WTC11 (cell line): ENCODE results near the gene DOK4. TPM values are rescaled to one million over a fixed set of nuclear protein-coding genes. Genes with fewer than 3 reads are reported as not detected.

ENCODE experiments used
- ATAC-seq: fragments of 200-7000 bp; cut with Tn5 transposase; 2 replicates; pipeline ENCODE4 v1.10.0; 2021; ENCODE audit warnings: mild to moderate bottlenecking, moderate library complexity
- CTCF ChIA-PET: fragments of 300-600 bp; sonication (Branson Sonifier 250); formaldehyde crosslinking; loops from one replicate; lab custom pipeline; 2021; ENCODE audit warnings: antibody characterized with exemption; lab: Charles Lee
- POLR2A ChIA-PET: fragments of 350-600 bp; sonication (Branson Sonifier 250); formaldehyde crosslinking; loops from one replicate; lab custom pipeline; 2021; ENCODE audit warnings: antibody characterized with exemption; lab: Charles Lee
- DNase-seq: peaks from one replicate; pipeline ENCODE4 v3.0.0; 2021; ENCODE audit warnings: low spot score
- H3K27ac Mint-ChIP-seq: 2 replicates; pipeline ENCODE4 v1.8.0; 2021; ENCODE audit warnings: mixed read lengths
- H3K27me3 Mint-ChIP-seq: 2 replicates; pipeline ENCODE4 v1.8.0; 2021; ENCODE audit warnings: low read depth, mild to moderate bottlenecking, moderate library complexity, mixed read lengths
- H3K36me3 Mint-ChIP-seq: 2 replicates; pipeline ENCODE4 v1.8.0; 2021; ENCODE audit warnings: mixed read lengths
- H3K4me1 Mint-ChIP-seq: 2 replicates; pipeline ENCODE4 v1.8.0; 2022; ENCODE audit warnings: mixed read lengths
- H3K4me3 Mint-ChIP-seq: 2 replicates; pipeline ENCODE4 v1.8.0; 2021; ENCODE audit warnings: mild to moderate bottlenecking, moderate library complexity, mixed read lengths
- H3K9me3 Mint-ChIP-seq: 2 replicates; pipeline ENCODE4 v1.8.0; 2021; ENCODE audit warnings: mixed read lengths
- ATF1 ChIP-seq: sonication (generic); formaldehyde crosslinking; IDR thresholded peaks from 2 replicates; pipeline ENCODE4 v1.8.1; 2023; ENCODE audit warnings: mild to moderate bottlenecking, moderate library complexity, missing genetic modification reagents
- CDX4 ChIP-seq: fragments of 250-450 bp; sonication (Bioruptor Pico); IDR thresholded peaks from 2 replicates; pipeline ENCODE4 v1.9.0; 2021; ENCODE audit warnings: moderate library complexity, mild to moderate bottlenecking, inconsistent platforms, borderline replicate concordance
- CREM ChIP-seq: sonication (generic); formaldehyde crosslinking; IDR thresholded peaks from 2 replicates; pipeline ENCODE4 v1.8.1; 2022; ENCODE audit warnings: mild to moderate bottlenecking, missing genetic modification reagents, moderate library complexity
- ESRRA ChIP-seq: sonication (generic); formaldehyde crosslinking; IDR thresholded peaks from 2 replicates; pipeline ENCODE4 v1.8.1; 2022; ENCODE audit warnings: mild to moderate bottlenecking, missing genetic modification reagents, borderline replicate concordance
- GABPB1 ChIP-seq: sonication (generic); formaldehyde crosslinking; IDR thresholded peaks from 2 replicates; pipeline ENCODE4 v1.8.1; 2023; ENCODE audit warnings: mild to moderate bottlenecking, missing genetic modification reagents
- JAZF1 ChIP-seq: fragments of 250-450 bp; sonication (Bioruptor Pico); IDR thresholded peaks from 2 replicates; pipeline ENCODE4 v1.9.0; 2021; ENCODE audit warnings: moderate library complexity, mild to moderate bottlenecking, inconsistent platforms
- MXD4 ChIP-seq: fragments of 250-450 bp; sonication (Bioruptor Pico); IDR thresholded peaks from 2 replicates; pipeline ENCODE4 v1.8.0; 2021; ENCODE audit warnings: mild to moderate bottlenecking, moderate library complexity, borderline replicate concordance
- NFE2L1 ChIP-seq: sonication (generic); formaldehyde crosslinking; IDR thresholded peaks from 2 replicates; pipeline ENCODE4 v1.8.1; 2023; ENCODE audit warnings: missing genetic modification reagents
- ZNF317 ChIP-seq: sonication (generic); formaldehyde crosslinking; IDR thresholded peaks from 2 replicates; pipeline ENCODE4 v1.8.1; 2023; ENCODE audit warnings: low read depth, mild to moderate bottlenecking, moderate library complexity, missing genetic modification reagents, borderline replicate concordance
- ZNF396 ChIP-seq: fragments of 250-450 bp; sonication (Bioruptor Pico); IDR thresholded peaks from 2 replicates; pipeline ENCODE4 v1.8.0; 2021; ENCODE audit warnings: mild to moderate bottlenecking, moderate library complexity, borderline replicate concordance
- total RNA-seq: library from RNA; stranded (reverse); gene quantifications from 3 replicates; pipeline ENCODE4 v1.2.3, GENCODE V29; 2021
- TF ChIP-seq, protein P1 (sequence below): fragments of 250-450 bp; sonication (Bioruptor Pico); IDR thresholded peaks from 2 replicates; pipeline ENCODE4 v1.8.0; 2021; ENCODE audit warnings: mild to moderate bottlenecking
- TF ChIP-seq, protein P2 (sequence below): sonication (generic); formaldehyde crosslinking; IDR thresholded peaks from 2 replicates; pipeline ENCODE4 v1.8.1; 2022; ENCODE audit warnings: missing genetic modification reagents, borderline replicate concordance
- TF ChIP-seq, protein P3 (sequence below): sonication (generic); formaldehyde crosslinking; IDR thresholded peaks from 2 replicates; pipeline ENCODE4 v1.8.0; 2022; ENCODE audit warnings: mild to moderate bottlenecking, missing genetic modification reagents
- TF ChIP-seq, protein P4 (sequence below): sonication (generic); formaldehyde crosslinking; IDR thresholded peaks from 2 replicates; pipeline ENCODE4 v1.8.1; 2022; ENCODE audit warnings: low read depth, missing genetic modification reagents, borderline replicate concordance
- TF ChIP-seq, protein P5 (sequence below): sonication (generic); formaldehyde crosslinking; IDR thresholded peaks from 2 replicates; pipeline ENCODE4 v1.8.0; 2022; ENCODE audit warnings: missing genetic modification reagents
- TF ChIP-seq, protein P6 (sequence below): sonication (generic); formaldehyde crosslinking; IDR thresholded peaks from 2 replicates; pipeline ENCODE4 v1.8.0; 2022; ENCODE audit warnings: mild to moderate bottlenecking, missing genetic modification reagents
- TF ChIP-seq, protein P7 (sequence below): sonication (generic); formaldehyde crosslinking; IDR thresholded peaks from 2 replicates; pipeline ENCODE4 v1.8.1; 2023; ENCODE audit warnings: mild to moderate bottlenecking, moderate library complexity, missing genetic modification reagents

DOK4 gene
- total RNA-seq, 1 experiment from 2014 or later, result 25.0 TPM

DNA sequence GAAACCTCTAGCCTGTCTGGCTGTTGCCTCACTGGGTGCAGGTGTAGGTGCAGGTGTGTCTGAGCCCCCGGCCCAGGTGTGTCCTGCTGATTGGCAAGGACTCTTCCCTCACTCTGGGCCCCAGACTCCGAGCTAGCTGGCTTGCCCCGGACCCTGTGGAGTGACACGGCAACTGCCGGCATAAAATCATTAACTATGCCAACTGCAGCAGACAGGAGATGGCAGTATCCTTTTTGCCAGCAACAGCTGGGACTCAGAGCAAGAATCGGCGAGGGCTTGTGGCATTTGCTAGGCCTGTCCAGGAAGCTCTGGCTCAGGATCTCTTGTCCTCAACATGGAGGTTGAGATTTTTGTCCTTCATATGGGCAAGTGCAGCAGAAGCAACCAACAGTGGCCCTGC, 59.9 kb downstream of the DOK4 start:
- Mint-ChIP-seq H3K4me3 (no peak overlapping the region), H3K4me1 (peaks cover 7% of the 10 kb centered on the region), H3K9me3 (no peaks in the 10 kb centered on the region), H3K27me3 (no peaks in the 10 kb centered on the region), H3K27ac (no peak overlapping the region), H3K36me3 (peaks cover 39% of the 10 kb centered on the region)
- ChIA-PET POLR2A (interaction anchor here (0.7 kb wide), 1 partner anchor 136 kb away, joined by 3 read pairs; no protein-coding TSS in a partner anchor), CTCF (interaction anchor here (0.6 to 1.2 kb wide), 2 partner anchors 9 to 10 kb away, joined by 3 read pairs; no protein-coding TSS in a partner anchor)
- DNase-seq, result no peak
- no peak for ATAC-seq
- TF ChIP-seq CDX4 (CRISPR knock-in tag), result no peak
- TF ChIP-seq, protein P1, sequence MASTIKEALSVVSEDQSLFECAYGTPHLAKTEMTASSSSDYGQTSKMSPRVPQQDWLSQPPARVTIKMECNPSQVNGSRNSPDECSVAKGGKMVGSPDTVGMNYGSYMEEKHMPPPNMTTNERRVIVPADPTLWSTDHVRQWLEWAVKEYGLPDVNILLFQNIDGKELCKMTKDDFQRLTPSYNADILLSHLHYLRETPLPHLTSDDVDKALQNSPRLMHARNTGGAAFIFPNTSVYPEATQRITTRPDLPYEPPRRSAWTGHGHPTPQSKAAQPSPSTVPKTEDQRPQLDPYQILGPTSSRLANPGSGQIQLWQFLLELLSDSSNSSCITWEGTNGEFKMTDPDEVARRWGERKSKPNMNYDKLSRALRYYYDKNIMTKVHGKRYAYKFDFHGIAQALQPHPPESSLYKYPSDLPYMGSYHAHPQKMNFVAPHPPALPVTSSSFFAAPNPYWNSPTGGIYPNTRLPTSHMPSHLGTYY, result no peak
- TF ChIP-seq ATF1, result no peak
- no peak for TF ChIP-seq JAZF1 (CRISPR knock-in tag)
- TF ChIP-seq, protein P2, sequence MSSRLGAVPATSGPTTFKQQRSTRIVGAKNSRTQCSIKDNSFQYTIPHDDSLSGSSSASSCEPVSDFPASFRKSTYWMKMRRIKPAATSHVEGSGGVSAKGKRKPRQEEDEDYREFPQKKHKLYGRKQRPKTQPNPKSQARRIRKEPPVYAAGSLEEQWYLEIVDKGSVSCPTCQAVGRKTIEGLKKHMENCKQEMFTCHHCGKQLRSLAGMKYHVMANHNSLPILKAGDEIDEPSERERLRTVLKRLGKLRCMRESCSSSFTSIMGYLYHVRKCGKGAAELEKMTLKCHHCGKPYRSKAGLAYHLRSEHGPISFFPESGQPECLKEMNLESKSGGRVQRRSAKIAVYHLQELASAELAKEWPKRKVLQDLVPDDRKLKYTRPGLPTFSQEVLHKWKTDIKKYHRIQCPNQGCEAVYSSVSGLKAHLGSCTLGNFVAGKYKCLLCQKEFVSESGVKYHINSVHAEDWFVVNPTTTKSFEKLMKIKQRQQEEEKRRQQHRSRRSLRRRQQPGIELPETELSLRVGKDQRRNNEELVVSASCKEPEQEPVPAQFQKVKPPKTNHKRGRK (CRISPR knock-in tag), result no peak
- TF ChIP-seq, protein P3, sequence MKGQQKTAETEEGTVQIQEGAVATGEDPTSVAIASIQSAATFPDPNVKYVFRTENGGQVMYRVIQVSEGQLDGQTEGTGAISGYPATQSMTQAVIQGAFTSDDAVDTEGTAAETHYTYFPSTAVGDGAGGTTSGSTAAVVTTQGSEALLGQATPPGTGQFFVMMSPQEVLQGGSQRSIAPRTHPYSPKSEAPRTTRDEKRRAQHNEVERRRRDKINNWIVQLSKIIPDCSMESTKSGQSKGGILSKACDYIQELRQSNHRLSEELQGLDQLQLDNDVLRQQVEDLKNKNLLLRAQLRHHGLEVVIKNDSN (CRISPR knock-in tag), result no peak
- no peak for TF ChIP-seq CREM
- TF ChIP-seq NFE2L1 (CRISPR knock-in tag), result no peak
- TF ChIP-seq ESRRA (CRISPR knock-in tag), result no peak
- TF ChIP-seq, protein P4, sequence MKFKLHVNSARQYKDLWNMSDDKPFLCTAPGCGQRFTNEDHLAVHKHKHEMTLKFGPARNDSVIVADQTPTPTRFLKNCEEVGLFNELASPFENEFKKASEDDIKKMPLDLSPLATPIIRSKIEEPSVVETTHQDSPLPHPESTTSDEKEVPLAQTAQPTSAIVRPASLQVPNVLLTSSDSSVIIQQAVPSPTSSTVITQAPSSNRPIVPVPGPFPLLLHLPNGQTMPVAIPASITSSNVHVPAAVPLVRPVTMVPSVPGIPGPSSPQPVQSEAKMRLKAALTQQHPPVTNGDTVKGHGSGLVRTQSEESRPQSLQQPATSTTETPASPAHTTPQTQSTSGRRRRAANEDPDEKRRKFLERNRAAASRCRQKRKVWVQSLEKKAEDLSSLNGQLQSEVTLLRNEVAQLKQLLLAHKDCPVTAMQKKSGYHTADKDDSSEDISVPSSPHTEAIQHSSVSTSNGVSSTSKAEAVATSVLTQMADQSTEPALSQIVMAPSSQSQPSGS (CRISPR knock-in tag), result no peak
- TF ChIP-seq ZNF396 (CRISPR knock-in tag), result no peak
- no peak for TF ChIP-seq MXD4 (CRISPR knock-in tag)
- TF ChIP-seq, protein P5, sequence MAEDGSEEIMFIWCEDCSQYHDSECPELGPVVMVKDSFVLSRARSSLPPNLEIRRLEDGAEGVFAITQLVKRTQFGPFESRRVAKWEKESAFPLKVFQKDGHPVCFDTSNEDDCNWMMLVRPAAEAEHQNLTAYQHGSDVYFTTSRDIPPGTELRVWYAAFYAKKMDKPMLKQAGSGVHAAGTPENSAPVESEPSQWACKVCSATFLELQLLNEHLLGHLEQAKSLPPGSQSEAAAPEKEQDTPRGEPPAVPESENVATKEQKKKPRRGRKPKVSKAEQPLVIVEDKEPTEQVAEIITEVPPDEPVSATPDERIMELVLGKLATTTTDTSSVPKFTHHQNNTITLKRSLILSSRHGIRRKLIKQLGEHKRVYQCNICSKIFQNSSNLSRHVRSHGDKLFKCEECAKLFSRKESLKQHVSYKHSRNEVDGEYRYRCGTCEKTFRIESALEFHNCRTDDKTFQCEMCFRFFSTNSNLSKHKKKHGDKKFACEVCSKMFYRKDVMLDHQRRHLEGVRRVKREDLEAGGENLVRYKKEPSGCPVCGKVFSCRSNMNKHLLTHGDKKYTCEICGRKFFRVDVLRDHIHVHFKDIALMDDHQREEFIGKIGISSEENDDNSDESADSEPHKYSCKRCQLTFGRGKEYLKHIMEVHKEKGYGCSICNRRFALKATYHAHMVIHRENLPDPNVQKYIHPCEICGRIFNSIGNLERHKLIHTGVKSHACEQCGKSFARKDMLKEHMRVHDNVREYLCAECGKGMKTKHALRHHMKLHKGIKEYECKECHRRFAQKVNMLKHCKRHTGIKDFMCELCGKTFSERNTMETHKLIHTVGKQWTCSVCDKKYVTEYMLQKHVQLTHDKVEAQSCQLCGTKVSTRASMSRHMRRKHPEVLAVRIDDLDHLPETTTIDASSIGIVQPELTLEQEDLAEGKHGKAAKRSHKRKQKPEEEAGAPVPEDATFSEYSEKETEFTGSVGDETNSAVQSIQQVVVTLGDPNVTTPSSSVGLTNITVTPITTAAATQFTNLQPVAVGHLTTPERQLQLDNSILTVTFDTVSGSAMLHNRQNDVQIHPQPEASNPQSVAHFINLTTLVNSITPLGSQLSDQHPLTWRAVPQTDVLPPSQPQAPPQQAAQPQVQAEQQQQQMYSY (CRISPR knock-in tag), result no peak
- TF ChIP-seq, protein P6, sequence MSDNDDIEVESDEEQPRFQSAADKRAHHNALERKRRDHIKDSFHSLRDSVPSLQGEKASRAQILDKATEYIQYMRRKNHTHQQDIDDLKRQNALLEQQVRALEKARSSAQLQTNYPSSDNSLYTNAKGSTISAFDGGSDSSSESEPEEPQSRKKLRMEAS, result no peak
- TF ChIP-seq, protein P7, sequence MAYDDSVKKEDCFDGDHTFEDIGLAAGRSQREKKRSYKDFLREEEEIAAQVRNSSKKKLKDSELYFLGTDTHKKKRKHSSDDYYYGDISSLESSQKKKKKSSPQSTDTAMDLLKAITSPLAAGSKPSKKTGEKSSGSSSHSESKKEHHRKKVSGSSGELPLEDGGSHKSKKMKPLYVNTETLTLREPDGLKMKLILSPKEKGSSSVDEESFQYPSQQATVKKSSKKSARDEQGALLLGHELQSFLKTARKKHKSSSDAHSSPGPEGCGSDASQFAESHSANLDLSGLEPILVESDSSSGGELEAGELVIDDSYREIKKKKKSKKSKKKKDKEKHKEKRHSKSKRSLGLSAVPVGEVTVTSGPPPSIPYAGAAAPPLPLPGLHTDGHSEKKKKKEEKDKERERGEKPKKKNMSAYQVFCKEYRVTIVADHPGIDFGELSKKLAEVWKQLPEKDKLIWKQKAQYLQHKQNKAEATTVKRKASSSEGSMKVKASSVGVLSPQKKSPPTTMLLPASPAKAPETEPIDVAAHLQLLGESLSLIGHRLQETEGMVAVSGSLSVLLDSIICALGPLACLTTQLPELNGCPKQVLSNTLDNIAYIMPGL, result no peak
- no peak for TF ChIP-seq ZNF317 (CRISPR knock-in tag)
- TF ChIP-seq GABPB1 (CRISPR knock-in tag), result no peak
